HG03135 (cell line): ENCODE measurements around the gene SERGEF.

Source experiments
- ATAC-seq: cut with Tn5 transposase; IDR thresholded peaks from one replicate; pipeline ENCODE4 v1.9.1; 2021; ENCODE audit warnings: mild to moderate bottlenecking, moderate library complexity; ENCODE audit not compliant: unreplicated experiment

Gene SERGEF

GRCh38 chr11:17792161-17792560 lies 220.7 kb downstream of the SERGEF start:
- no peak for ATAC-seq

- ATAC-seq: no peak
Measured at GRCh38 chr11:17791144-17791543, 221.7 kb downstream of the SERGEF start.

- ATAC-seq: no peak
Measured at GRCh38 chr11:17790453-17790852, 222.4 kb downstream of the SERGEF start.

- ATAC-seq: no peak
Measured at GRCh38 chr11:17788084-17788483, 224.8 kb downstream of the SERGEF start.

- no peak for ATAC-seq
Measured at GRCh38 chr11:17786824-17787525, 225.9 kb downstream of the SERGEF start.

GRCh38 chr11:17783878-17784277 lies 229.0 kb downstream of the SERGEF start:
- no peak for ATAC-seq

GRCh38 chr11:17782603-17783337 lies 230.1 kb downstream of the SERGEF start:
- no peak for ATAC-seq

- ATAC-seq: no peak
Measured at GRCh38 chr11:17782145-17782544, 230.7 kb downstream of the SERGEF start.

- no peak for ATAC-seq
Measured at GRCh38 chr11:17781626-17782025, 231.2 kb downstream of the SERGEF start.

- no peak for ATAC-seq
Measured at GRCh38 chr11:17781221-17781620, 231.6 kb downstream of the SERGEF start.

- no peak for ATAC-seq
Measured at GRCh38 chr11:17780668-17781067, 232.2 kb downstream of the SERGEF start.

- no peak for ATAC-seq
Measured at GRCh38 chr11:17779861-17780594, 232.8 kb downstream of the SERGEF start.

- ATAC-seq: no peak
Measured at GRCh38 chr11:17778956-17779860, 233.6 kb downstream of the SERGEF start.

- no peak for ATAC-seq
Measured at GRCh38 chr11:17778352-17778751, 234.5 kb downstream of the SERGEF start.

GRCh38 chr11:17777738-17778091 lies 235.1 kb downstream of the SERGEF start:
- no peak for ATAC-seq

GRCh38 chr11:17777086-17777737 lies 235.6 kb downstream of the SERGEF start:
- no peak for ATAC-seq

GRCh38 chr11:17776212-17776875 lies 236.5 kb downstream of the SERGEF start:
- no peak for ATAC-seq

- no peak for ATAC-seq
Measured at GRCh38 chr11:17775507-17776211, 237.2 kb downstream of the SERGEF start.

GRCh38 chr11:17775035-17775348 lies 237.9 kb downstream of the SERGEF start:
- ATAC-seq: no peak
